ENCODE measurements around the gene PTH1R.
A peak's percentile ranks its signal among the peaks of the same experiment; 100 is the strongest.

GRCh38 chr3:46860017-46860809, 17.3 kb upstream of the PTH1R start:
- TF ChIP-seq RNF2 (IDR thresholded peaks at IDR 0.05; ENCODE audit: borderline replicate concordance, low read depth) (no peak), REST (IDR thresholded peaks at IDR 0.05) (no peak), NFE2L2 (conservative IDR thresholded peaks at IDR 0.05; ENCODE audit: low read length) (no peak), FOSL2 (IDR thresholded peaks at IDR 0.05) (no peak), FOSL2 (CRISPR knock-in tag; IDR thresholded peaks at IDR 0.05) (no peak), EHMT2 (IDR thresholded peaks at IDR 0.05; ENCODE audit: low read depth) (no peak), JUN (IDR thresholded peaks at IDR 0.05) (no peak), TP53 (CRISPR knock-in tag; IDR thresholded peaks at IDR 0.05) (no peak)
- TF ChIP-seq, protein P1, sequence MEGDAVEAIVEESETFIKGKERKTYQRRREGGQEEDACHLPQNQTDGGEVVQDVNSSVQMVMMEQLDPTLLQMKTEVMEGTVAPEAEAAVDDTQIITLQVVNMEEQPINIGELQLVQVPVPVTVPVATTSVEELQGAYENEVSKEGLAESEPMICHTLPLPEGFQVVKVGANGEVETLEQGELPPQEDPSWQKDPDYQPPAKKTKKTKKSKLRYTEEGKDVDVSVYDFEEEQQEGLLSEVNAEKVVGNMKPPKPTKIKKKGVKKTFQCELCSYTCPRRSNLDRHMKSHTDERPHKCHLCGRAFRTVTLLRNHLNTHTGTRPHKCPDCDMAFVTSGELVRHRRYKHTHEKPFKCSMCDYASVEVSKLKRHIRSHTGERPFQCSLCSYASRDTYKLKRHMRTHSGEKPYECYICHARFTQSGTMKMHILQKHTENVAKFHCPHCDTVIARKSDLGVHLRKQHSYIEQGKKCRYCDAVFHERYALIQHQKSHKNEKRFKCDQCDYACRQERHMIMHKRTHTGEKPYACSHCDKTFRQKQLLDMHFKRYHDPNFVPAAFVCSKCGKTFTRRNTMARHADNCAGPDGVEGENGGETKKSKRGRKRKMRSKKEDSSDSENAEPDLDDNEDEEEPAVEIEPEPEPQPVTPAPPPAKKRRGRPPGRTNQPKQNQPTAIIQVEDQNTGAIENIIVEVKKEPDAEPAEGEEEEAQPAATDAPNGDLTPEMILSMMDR (IDR thresholded peaks at IDR 0.05) = peak; percentile 20; the same call in 1 of the 3 replicates
